HPDE6-E6E7 (cell line): ENCODE results near the gene C3orf20.
A peak's percentile ranks its signal among the peaks of the same experiment; 100 is the strongest.

Source experiments
- DNase-seq: peaks from one replicate; pipeline ENCODE4 v3.0.0; 2011; ENCODE audit warnings: missing footprints; ENCODE audit errors: extremely low spot score

C3orf20 gene

GRCh38 chr3:14674841-14675240, at the start of gene C3orf20:
Gene C3orf20, plus strand, starts transcription at chr3:14675141. Its CDS starts 7,573 bp downstream, at chr3:14682714.
- DNase-seq: no peak

GRCh38 chr3:14625443-14625842, 49.5 kb upstream of the C3orf20 start:
- DNase-seq: no peak

- DNase-seq: no peak
These were observed 47.1 kb upstream of the C3orf20 start for GRCh38 chr3:14627815-14628214.

- DNase-seq: no peak
These were observed 46.5 kb upstream of the C3orf20 start for GRCh38 chr3:14628406-14628805.

GRCh38 chr3:14630404-14631100, 44.4 kb upstream of the C3orf20 start:
- DNase-seq: no peak

- DNase-seq: no peak
These were observed 43.8 kb upstream of the C3orf20 start for GRCh38 chr3:14631101-14631497.

- no peak for DNase-seq
These were observed 43.1 kb upstream of the C3orf20 start for GRCh38 chr3:14631687-14632441.

GRCh38 chr3:14632442-14632930, 42.5 kb upstream of the C3orf20 start:
- no peak for DNase-seq

GRCh38 chr3:14633417-14633816, 41.5 kb upstream of the C3orf20 start:
- no peak for DNase-seq

GRCh38 chr3:14633819-14634424, 41.0 kb upstream of the C3orf20 start:
- DNase-seq: no peak

GRCh38 chr3:14634763-14635400, 40.1 kb upstream of the C3orf20 start:
- DNase-seq: peak; percentile 20

- no peak for DNase-seq
These were observed 38.3 kb upstream of the C3orf20 start for GRCh38 chr3:14636496-14637087.

- DNase-seq: no peak
These were observed 34.8 kb upstream of the C3orf20 start for GRCh38 chr3:14640157-14640562.

- no peak for DNase-seq
These were observed 34.2 kb upstream of the C3orf20 start for GRCh38 chr3:14640734-14641133.

GRCh38 chr3:14641346-14641745, 33.6 kb upstream of the C3orf20 start:
- no peak for DNase-seq

GRCh38 chr3:14645453-14645852, 29.5 kb upstream of the C3orf20 start:
- DNase-seq: no peak

- DNase-seq: no peak
These were observed 28.8 kb upstream of the C3orf20 start for GRCh38 chr3:14646131-14646573.

- DNase-seq: no peak
These were observed 28.1 kb upstream of the C3orf20 start for GRCh38 chr3:14646589-14647413.

- DNase-seq: no peak
These were observed 26.7 kb upstream of the C3orf20 start for GRCh38 chr3:14647976-14648955.

GRCh38 chr3:14649466-14649865, 25.5 kb upstream of the C3orf20 start:
- DNase-seq: no peak
